Measurements from ENCODE around the gene KHDRBS2.

KHDRBS2 gene

GRCh38 chr6:61977947-61978346 lies 308.1 kb downstream of the KHDRBS2 start:
- H3K9ac ChIP-seq: no peak overlapping the region
- H3K4me3 ChIP-seq: no peak overlapping the region
- H3K36me3 ChIP-seq: no peaks in the 10 kb centered on the region
- no peak for TF ChIP-seq Cebpa-rat (IDR thresholded peaks at IDR 0.05)
- H3K27me3 ChIP-seq: no peaks in the 10 kb centered on the region
- no peak overlapping the region for H3K4me2 ChIP-seq
- no peaks in the 10 kb centered on the region for H3K4me1 ChIP-seq
- no peaks in the 10 kb centered on the region for H3K9me3 ChIP-seq (replicated peaks in 1 of 11)
- H3K27ac ChIP-seq: no peak overlapping the region
- H4K20me1 ChIP-seq: no peaks in the 10 kb centered on the region

GRCh38 chr6:61977099-61977498 lies 308.9 kb downstream of the KHDRBS2 start:
- Histone ChIP-seq H3K4me2 (no peak overlapping the region), H3K4me3 (no peak overlapping the region), H3K9ac (no peak overlapping the region), H3K27ac (no peak overlapping the region), H3K9me3 (replicated peaks in 1 of 11) (no peaks in the 10 kb centered on the region), H3K27me3 (no peaks in the 10 kb centered on the region), H3K4me1 (no peaks in the 10 kb centered on the region), H3K36me3 (no peaks in the 10 kb centered on the region), H4K20me1 (no peaks in the 10 kb centered on the region)
- TF ChIP-seq Cebpa-rat (IDR thresholded peaks at IDR 0.05): no peak

DNA sequence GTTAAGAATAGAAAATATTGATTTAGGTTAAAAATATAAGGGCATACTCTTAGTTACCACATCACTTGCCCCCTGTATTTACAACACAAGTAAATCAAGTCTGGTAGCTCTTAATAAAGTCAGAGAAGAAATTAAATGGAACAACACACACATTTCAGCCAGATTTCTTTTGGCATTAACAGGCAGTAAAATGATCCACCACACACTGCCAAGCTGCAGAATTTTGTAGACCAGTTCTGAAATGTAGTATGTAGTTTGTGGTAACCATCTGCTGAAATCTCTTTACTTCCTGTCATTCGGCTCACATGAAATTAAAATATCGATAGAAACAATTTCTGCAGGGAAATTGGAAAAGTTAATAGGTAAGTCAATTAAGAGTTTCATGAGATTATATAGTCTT lies 326.8 kb downstream of the KHDRBS2 start:
- H3K9me3 ChIP-seq (replicated peaks in 1 of 11): peaks cover 23 to 34% (median 32%) of the 10 kb centered on the region in 11 experiments
- H3K4me3 ChIP-seq: no peak overlapping the region
- no peaks in the 10 kb centered on the region for H3K27me3 ChIP-seq
- no peaks in the 10 kb centered on the region for H3K36me3 ChIP-seq
- no peak overlapping the region for H3K27ac ChIP-seq
- H3K9ac ChIP-seq: no peak overlapping the region
- no peaks in the 10 kb centered on the region for H4K20me1 ChIP-seq
- H3K4me2 ChIP-seq: no peak overlapping the region
- H3K4me1 ChIP-seq: no peaks in the 10 kb centered on the region
- no peak for TF ChIP-seq Cebpa-rat (IDR thresholded peaks at IDR 0.05)

GRCh38 chr6:61953851-61954250 lies 332.2 kb downstream of the KHDRBS2 start:
- no peak for TF ChIP-seq Cebpa-rat (IDR thresholded peaks at IDR 0.05)
- no peak overlapping the region for H3K4me3 ChIP-seq
- no peaks in the 10 kb centered on the region for H4K20me1 ChIP-seq
- no peaks in the 10 kb centered on the region for H3K4me1 ChIP-seq
- H3K4me2 ChIP-seq: no peak overlapping the region
- H3K27me3 ChIP-seq: no peaks in the 10 kb centered on the region
- H3K27ac ChIP-seq: no peak overlapping the region
- no peaks in the 10 kb centered on the region for H3K36me3 ChIP-seq
- H3K9me3 ChIP-seq (replicated peaks in 1 of 11): peaks cover 23 to 32% (median 31%) of the 10 kb centered on the region in 11 experiments
- H3K9ac ChIP-seq: no peak overlapping the region

DNA sequence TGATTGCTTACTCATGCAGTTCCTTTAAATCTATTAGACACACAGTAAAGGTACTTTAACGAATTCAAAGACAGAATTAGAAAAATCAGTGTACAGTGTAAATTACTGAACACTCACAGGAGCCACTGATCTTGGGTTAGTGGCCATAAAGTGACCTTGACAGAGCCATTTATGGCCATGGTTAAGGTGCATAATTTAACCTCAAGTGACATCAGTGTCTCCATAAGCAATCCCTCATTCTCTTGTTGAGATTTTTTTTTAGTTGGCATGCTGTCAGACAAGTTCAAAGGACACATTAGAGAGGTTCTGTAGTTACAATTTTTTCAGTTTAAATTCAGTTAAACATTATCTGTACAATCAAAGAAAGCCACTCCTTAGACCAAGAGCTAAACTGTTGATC lies 334.4 kb downstream of the KHDRBS2 start:
- Histone ChIP-seq H4K20me1 (no peaks in the 10 kb centered on the region), H3K36me3 (no peaks in the 10 kb centered on the region), H3K4me2 (no peak overlapping the region), H3K4me3 (no peak overlapping the region), H3K27me3 (no peaks in the 10 kb centered on the region), H3K9ac (no peak overlapping the region), H3K27ac (no peak overlapping the region), H3K4me1 (no peaks in the 10 kb centered on the region), H3K9me3 (replicated peaks in 1 of 11) (peaks cover 4 to 10% (median 9%) of the 10 kb centered on the region in 11 experiments; a peak in 14 of 22 replicates)
- TF ChIP-seq Cebpa-rat (IDR thresholded peaks at IDR 0.05): no peak

DNA sequence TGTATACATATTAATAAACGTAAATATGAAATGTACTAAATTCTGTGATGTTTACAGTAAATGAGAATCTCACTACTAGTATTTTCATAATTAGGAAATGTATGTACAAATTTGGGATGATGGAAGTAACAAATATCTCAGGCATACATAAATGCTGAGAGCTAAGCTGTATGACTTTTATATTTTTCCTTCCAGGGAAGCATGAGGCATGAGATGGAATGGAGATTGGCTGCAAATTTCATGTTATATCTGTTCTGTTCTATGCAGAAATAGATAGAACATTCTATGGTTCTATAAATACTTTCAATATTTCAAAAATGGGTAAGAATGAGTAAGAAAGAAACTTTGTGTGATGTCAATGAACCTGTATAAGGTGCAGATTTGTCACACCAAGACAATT lies 335.2 kb downstream of the KHDRBS2 start:
- Histone ChIP-seq H3K9me3 (replicated peaks in 1 of 11) (peaks cover 0 to 2% (median 1%) of the 10 kb centered on the region in 11 experiments; a peak in 11 of 22 replicates), H4K20me1 (no peaks in the 10 kb centered on the region), H3K36me3 (no peaks in the 10 kb centered on the region), H3K4me2 (no peak overlapping the region), H3K4me1 (no peaks in the 10 kb centered on the region), H3K9ac (no peak overlapping the region), H3K27me3 (no peaks in the 10 kb centered on the region), H3K4me3 (no peak overlapping the region), H3K27ac (no peak overlapping the region)
- no peak for TF ChIP-seq Cebpa-rat (IDR thresholded peaks at IDR 0.05)

DNA sequence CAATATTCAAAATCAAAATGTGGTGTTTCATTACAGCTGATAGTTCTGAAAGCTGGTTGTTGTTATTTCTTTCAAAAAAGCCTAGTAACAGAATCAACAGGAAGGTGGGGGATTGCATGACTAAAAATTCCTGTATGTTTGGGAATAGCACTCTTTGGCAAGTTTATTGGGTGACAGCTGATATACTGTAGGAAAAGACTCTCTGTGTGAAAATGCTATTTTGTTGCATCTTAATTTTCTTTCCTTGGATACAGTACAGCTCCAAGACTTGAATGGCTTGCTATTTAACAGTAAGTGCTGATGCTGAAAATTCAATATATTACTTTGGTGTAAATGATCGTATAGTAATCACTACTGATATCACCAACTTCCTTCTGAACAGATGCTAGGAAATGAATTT lies 336.1 kb downstream of the KHDRBS2 start:
- H3K4me2 ChIP-seq: no peak overlapping the region
- no peaks in the 10 kb centered on the region for H3K4me1 ChIP-seq
- H3K4me3 ChIP-seq: no peak overlapping the region
- no peaks in the 10 kb centered on the region for H4K20me1 ChIP-seq
- no peaks in the 10 kb centered on the region for H3K27me3 ChIP-seq
- no peak for TF ChIP-seq Cebpa-rat (IDR thresholded peaks at IDR 0.05)
- no peak overlapping the region for H3K9ac ChIP-seq
- H3K36me3 ChIP-seq: no peaks in the 10 kb centered on the region
- H3K27ac ChIP-seq: no peak overlapping the region
- H3K9me3 ChIP-seq (replicated peaks in 1 of 11): no peaks in the 10 kb centered on the region

DNA sequence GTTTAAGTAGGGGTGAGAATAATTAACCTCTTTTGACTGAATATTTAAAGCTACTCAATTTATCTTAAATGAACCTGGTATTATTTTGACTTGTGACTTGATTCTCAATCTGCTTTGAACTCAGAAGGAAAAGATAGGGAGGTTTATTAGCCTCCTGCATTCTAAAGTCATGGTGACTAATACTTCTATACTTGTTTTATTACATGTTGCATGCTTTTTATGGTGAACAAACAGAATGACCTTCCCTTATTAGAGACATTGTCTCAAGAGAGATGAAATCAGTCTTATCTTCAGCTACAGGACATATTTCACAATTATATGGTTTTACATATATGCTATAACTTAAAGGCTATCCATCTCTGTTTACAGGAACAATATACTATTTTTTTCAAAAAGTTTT lies 336.9 kb downstream of the KHDRBS2 start:
- Histone ChIP-seq H3K9me3 (replicated peaks in 1 of 11) (no peaks in the 10 kb centered on the region), H3K9ac (no peak overlapping the region), H3K4me1 (no peaks in the 10 kb centered on the region), H3K4me2 (no peak overlapping the region), H4K20me1 (no peaks in the 10 kb centered on the region), H3K4me3 (no peak overlapping the region), H3K27me3 (no peaks in the 10 kb centered on the region), H3K36me3 (no peaks in the 10 kb centered on the region), H3K27ac (no peak overlapping the region)
- TF ChIP-seq Cebpa-rat (IDR thresholded peaks at IDR 0.05): no peak

DNA sequence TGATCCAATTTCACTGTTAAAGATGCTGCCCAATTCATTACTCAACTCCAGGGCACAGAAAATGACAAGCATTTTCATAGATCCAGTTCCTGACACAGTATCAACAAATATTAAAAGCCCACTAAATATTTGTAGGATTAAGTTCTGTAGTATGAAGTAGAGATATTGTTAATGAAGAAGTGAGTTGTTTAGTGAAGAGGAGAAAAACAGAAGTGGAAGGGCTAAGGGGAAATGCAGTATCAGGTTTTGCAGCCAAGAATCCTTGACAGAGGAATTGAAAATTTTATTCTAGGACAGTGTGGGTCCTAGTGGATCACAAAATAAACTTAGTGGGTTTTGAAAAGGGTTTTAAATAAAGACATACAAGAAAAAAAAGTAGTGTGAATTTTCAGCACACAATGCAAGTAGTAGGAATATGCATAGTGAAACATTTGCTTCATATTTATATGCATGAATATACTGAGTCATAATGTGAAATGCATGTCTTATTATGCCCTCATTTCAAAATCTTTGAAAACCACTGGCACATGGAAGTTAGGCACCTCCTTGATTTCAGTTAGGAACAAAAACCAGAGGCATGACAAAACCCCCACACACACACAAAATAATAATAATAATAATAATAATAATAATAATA lies 338.6 kb downstream of the KHDRBS2 start:
- no peak for TF ChIP-seq Cebpa-rat (IDR thresholded peaks at IDR 0.05)
- Histone ChIP-seq H3K4me1 (no peaks in the 10 kb centered on the region), H3K27me3 (no peaks in the 10 kb centered on the region), H4K20me1 (no peaks in the 10 kb centered on the region), H3K9me3 (replicated peaks in 1 of 11) (no peaks in the 10 kb centered on the region), H3K4me2 (no peak overlapping the region), H3K36me3 (no peaks in the 10 kb centered on the region), H3K4me3 (no peak overlapping the region), H3K9ac (no peak overlapping the region), H3K27ac (no peak overlapping the region)

GRCh38 chr6:61940919-61941318 lies 345.1 kb downstream of the KHDRBS2 start:
- no peaks in the 10 kb centered on the region; a peak in 1 of 22 replicates for H3K9me3 ChIP-seq (replicated peaks in 1 of 11)
- H3K27me3 ChIP-seq: no peaks in the 10 kb centered on the region
- no peaks in the 10 kb centered on the region for H3K4me1 ChIP-seq
- no peak for TF ChIP-seq Cebpa-rat (IDR thresholded peaks at IDR 0.05)
- no peak overlapping the region for H3K27ac ChIP-seq
- no peaks in the 10 kb centered on the region for H3K36me3 ChIP-seq
- H3K4me3 ChIP-seq: no peak overlapping the region
- H3K4me2 ChIP-seq: no peak overlapping the region
- no peaks in the 10 kb centered on the region for H4K20me1 ChIP-seq
- H3K9ac ChIP-seq: no peak overlapping the region
